Measurements from ENCODE around the gene LRRD1.

The LRRD1 gene

GRCh38 chr7:92115821-92116220, 63.1 kb downstream of the LRRD1 start:
- no peak for TF ChIP-seq GATA3 (IDR thresholded peaks at IDR 0.05; ENCODE audit: low read depth, low read length)
- no peak for TF ChIP-seq GATA2 (IDR thresholded peaks at IDR 0.05; ENCODE audit: low read depth, low read length)

- TF ChIP-seq GATA3 (IDR thresholded peaks at IDR 0.05; ENCODE audit: low read depth, low read length): no peak
- TF ChIP-seq GATA2 (IDR thresholded peaks at IDR 0.05; ENCODE audit: low read depth, low read length): no peak
Observed at GRCh38 chr7:92110857-92111256, 68.1 kb downstream of the LRRD1 start.

- TF ChIP-seq GATA2 (IDR thresholded peaks at IDR 0.05; ENCODE audit: low read depth, low read length): no peak
Observed at GRCh38 chr7:92108821-92109220, 70.1 kb downstream of the LRRD1 start.

- TF ChIP-seq GATA2 (IDR thresholded peaks at IDR 0.05; ENCODE audit: low read depth, low read length) (no peak), GATA3 (IDR thresholded peaks at IDR 0.05; ENCODE audit: low read depth, low read length) (no peak)
Observed at GRCh38 chr7:92100534-92100933, 78.4 kb downstream of the LRRD1 start.

- no peak for TF ChIP-seq GATA2 (IDR thresholded peaks at IDR 0.05; ENCODE audit: low read depth, low read length)
- TF ChIP-seq GATA3 (IDR thresholded peaks at IDR 0.05; ENCODE audit: low read depth, low read length): no peak
Observed at GRCh38 chr7:92095380-92095779, 83.6 kb downstream of the LRRD1 start.

Data from SH-SY5Y (cell line).